ENCODE results near the gene GPC5.

The GPC5 gene

DNA sequence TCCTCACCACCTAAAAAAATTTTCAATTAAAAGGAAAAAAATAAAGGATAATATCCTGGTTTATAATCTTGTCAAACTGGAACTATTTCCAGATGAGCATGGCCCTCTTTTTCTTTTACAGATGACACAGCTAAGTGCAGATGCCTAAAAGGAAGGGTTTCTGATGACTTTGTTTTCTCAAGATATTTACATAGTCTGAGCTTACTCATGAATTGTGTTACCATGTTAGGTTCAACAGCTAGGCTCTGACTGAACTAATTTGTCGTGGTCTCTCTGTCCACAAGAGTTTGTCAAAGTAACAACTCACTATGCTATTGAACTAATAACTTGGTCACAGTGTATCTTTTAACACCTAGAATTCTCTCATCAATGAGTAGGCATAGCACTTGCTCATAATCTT is 780.8 kb downstream of the GPC5 start:
- H3K4me3 ChIP-seq (replicated peaks; ENCODE audit: low read depth, low read length): no peak overlapping the region
- TF ChIP-seq, protein P1, sequence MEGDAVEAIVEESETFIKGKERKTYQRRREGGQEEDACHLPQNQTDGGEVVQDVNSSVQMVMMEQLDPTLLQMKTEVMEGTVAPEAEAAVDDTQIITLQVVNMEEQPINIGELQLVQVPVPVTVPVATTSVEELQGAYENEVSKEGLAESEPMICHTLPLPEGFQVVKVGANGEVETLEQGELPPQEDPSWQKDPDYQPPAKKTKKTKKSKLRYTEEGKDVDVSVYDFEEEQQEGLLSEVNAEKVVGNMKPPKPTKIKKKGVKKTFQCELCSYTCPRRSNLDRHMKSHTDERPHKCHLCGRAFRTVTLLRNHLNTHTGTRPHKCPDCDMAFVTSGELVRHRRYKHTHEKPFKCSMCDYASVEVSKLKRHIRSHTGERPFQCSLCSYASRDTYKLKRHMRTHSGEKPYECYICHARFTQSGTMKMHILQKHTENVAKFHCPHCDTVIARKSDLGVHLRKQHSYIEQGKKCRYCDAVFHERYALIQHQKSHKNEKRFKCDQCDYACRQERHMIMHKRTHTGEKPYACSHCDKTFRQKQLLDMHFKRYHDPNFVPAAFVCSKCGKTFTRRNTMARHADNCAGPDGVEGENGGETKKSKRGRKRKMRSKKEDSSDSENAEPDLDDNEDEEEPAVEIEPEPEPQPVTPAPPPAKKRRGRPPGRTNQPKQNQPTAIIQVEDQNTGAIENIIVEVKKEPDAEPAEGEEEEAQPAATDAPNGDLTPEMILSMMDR (IDR thresholded peaks at IDR 0.05; ENCODE audit: insufficient read depth, low read length, poor library complexity, severe bottlenecking): no peak
- H3K36me3 ChIP-seq (ENCODE audit: control insufficient read depth, insufficient read depth, low read length): no peaks in the 10 kb centered on the region
- DNase-seq (ENCODE audit: extremely low read depth, insufficient read length): no peak
- no peaks in the 10 kb centered on the region for H3K27me3 ChIP-seq (replicated peaks; ENCODE audit: control insufficient read depth, insufficient read depth, low read length)

DNA sequence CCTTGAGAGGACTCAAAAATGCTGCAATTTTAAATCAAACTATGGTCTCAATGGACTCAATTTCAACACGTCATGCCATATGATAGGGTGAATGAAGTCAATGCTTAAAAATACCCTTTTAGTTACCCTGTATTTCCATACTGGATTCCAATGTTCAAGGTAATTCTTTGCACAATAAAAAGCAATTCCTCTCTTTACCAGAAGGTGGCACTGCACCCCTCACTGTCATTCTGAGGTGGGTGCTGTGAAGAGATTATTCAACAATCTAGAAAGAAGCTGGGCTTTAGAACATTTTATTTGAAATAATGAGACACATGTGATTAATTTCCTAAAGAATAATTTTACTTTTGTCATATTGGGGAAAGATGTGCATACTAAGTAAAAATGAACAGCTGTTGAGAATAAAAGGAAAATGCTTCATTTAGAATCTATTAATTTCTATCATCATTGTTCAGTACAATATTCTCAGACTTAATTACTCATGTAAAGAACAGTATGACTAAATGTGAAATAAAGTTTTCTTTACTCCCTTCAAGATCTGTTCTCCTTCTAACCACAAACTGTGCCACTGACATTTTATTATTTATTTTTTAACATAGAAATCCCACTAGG is 789.1 kb downstream of the GPC5 start:
- DNase-seq (ENCODE audit: extremely low read depth, insufficient read length): no peak
- TF ChIP-seq, protein P1 (IDR thresholded peaks at IDR 0.05; ENCODE audit: insufficient read depth, low read length, poor library complexity, severe bottlenecking): peak; percentile 77
- no peaks in the 10 kb centered on the region for H3K36me3 ChIP-seq (ENCODE audit: control insufficient read depth, insufficient read depth, low read length)

DNA sequence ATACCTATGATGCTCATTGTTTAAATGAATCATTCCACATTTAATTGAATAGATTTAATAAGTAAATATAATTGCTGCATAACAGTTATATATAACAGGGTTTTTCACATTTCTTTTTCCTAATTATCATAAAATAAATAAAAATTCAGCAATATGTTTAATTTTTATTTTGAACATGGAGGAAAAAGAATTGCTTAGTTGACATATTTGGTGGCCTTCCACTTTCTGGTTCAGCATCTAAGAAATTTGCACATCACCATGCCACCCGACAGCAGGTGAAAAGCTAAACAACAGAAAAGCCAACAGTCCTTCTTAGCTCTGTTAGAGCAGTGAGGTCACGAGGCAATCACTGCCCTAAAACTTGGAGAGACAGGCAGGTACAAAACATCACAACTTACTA is 790.2 kb downstream of the GPC5 start:
- Histone ChIP-seq H3K36me3 (ENCODE audit: control insufficient read depth, insufficient read depth, low read length) (no peaks in the 10 kb centered on the region), H3K27me3 (replicated peaks; ENCODE audit: control insufficient read depth, insufficient read depth, low read length) (no peaks in the 10 kb centered on the region), H3K4me3 (replicated peaks; ENCODE audit: low read depth, low read length) (no peak overlapping the region)
- TF ChIP-seq, protein P1 (IDR thresholded peaks at IDR 0.05; ENCODE audit: insufficient read depth, low read length, poor library complexity, severe bottlenecking): no peak
- DNase-seq (ENCODE audit: extremely low read depth, insufficient read length): no peak

More for the DNA sequence above, 789.1 kb downstream of the GPC5 start:
- H3K4me3 ChIP-seq (replicated peaks; ENCODE audit: low read depth, low read length): no peak overlapping the region
- no peaks in the 10 kb centered on the region for H3K27me3 ChIP-seq (replicated peaks; ENCODE audit: control insufficient read depth, insufficient read depth, low read length)

DNA sequence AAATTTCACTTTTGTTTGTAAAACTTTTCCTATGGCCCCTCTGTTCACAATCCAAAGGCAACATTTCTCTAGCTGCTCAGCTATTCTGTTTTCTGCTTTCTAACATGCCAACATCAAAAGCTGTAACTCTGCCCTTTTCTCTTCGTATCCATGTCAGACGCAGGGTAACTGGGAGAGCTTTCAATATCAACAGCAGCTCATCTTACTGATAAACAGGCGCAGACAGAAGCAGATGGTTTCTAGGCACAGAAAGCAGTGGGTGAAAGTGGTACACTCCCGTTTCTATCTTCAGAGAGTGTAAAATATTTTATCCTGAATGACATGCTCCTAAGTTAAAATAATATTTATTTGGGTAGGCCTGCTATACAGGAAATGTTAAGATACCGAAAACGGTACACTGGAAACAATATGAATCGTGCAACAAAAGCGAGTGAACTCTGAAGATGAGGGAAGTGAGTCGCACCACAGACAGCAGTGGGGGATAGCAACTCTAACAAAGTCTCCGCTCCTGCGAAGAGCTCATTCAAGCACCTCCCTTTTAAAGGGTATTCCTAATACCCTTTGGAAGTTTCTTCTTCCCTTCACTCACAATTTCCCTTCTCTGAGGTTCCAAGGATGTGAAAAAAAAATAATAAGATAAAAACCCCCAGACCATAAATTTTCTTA is 798.3 kb downstream of the GPC5 start:
- H3K36me3 ChIP-seq (ENCODE audit: control insufficient read depth, insufficient read depth, low read length): no peaks in the 10 kb centered on the region
- H3K4me3 ChIP-seq (replicated peaks; ENCODE audit: low read depth, low read length): no peak overlapping the region
- no peak for DNase-seq (ENCODE audit: extremely low read depth, insufficient read length)
- no peaks in the 10 kb centered on the region for H3K27me3 ChIP-seq (replicated peaks; ENCODE audit: control insufficient read depth, insufficient read depth, low read length)
- TF ChIP-seq, protein P1 (IDR thresholded peaks at IDR 0.05; ENCODE audit: insufficient read depth, low read length, poor library complexity, severe bottlenecking): no peak

DNA sequence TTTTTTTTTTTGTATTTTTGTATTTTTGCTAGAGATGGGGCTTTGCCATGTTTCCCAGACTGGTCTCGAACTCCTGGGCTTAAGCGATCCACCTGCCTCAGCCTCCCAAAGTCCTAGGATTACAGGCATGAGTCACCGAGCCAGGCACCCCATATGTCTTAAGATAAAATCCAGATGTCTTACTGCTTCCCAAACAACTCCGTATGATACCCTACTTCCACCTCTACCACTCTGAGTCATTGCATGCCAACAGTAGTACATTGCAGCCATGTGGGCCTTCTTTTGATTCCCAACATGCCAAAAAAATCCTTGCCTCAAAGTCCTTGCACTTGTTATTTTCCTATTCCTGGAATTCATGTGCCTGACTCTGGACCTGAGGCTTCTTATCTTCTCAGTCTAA is 799.2 kb downstream of the GPC5 start:
- TF ChIP-seq, protein P1 (IDR thresholded peaks at IDR 0.05; ENCODE audit: insufficient read depth, low read length, poor library complexity, severe bottlenecking): no peak

More for the DNA sequence above, 799.2 kb downstream of the GPC5 start:
- no peak for DNase-seq (ENCODE audit: extremely low read depth, insufficient read length)
- Histone ChIP-seq H3K4me3 (replicated peaks; ENCODE audit: low read depth, low read length) (no peak overlapping the region), H3K27me3 (replicated peaks; ENCODE audit: control insufficient read depth, insufficient read depth, low read length) (no peaks in the 10 kb centered on the region), H3K36me3 (ENCODE audit: control insufficient read depth, insufficient read depth, low read length) (no peaks in the 10 kb centered on the region)

Data from GM06990 (cell line).